HepG2 (cell line): ENCODE measurements around the gene USP24. TPM values are rescaled to one million over a fixed set of nuclear protein-coding genes. Genes with fewer than 3 reads are reported as not detected.

ENCODE experiments used
- ATF4 ChIP-seq, 2 experiments: fragments of 450-650 bp in 1 of 2; sonication (generic) in 1 of 2; formaldehyde crosslinking; IDR thresholded peaks; 2 replicates each; pipeline versions ENCODE4 v1.5.0 to v1.8.0; 2020 to 2022; ENCODE audit warnings: mild to moderate bottlenecking in 1 of 2, missing genetic modification reagents in 1 of 2
- ATF5 ChIP-seq: sonication (generic); formaldehyde crosslinking; IDR thresholded peaks from 2 replicates; pipeline ENCODE4 v1.4.0; 2020; ENCODE audit warnings: mild to moderate bottlenecking, low read depth, missing genetic modification reagents
- CTCF ChIP-seq: sonication (generic); formaldehyde crosslinking; IDR thresholded peaks from 2 replicates; pipeline ENCODE4 v1.5.0; 2020; ENCODE audit warnings: mild to moderate bottlenecking, missing genetic modification reagents, moderate library complexity
- PLRG1 ChIP-seq: fragments of 450-650 bp; conservative IDR thresholded peaks from 2 replicates; pipeline ENCODE4 v1.6.1; 2016
- RBAK ChIP-seq: sonication (generic); formaldehyde crosslinking; IDR thresholded peaks from 2 replicates; pipeline ENCODE4 v1.5.1; 2020; ENCODE audit warnings: mild to moderate bottlenecking, missing genetic modification reagents
- THAP11 ChIP-seq: IDR thresholded peaks from 2 replicates; pipeline ENCODE4 v1.6.1; 2016; ENCODE audit warnings: missing biosample characterization, missing genetic modification reagents
- ZNF33A ChIP-seq: sonication (generic); formaldehyde crosslinking; IDR thresholded peaks from 2 replicates; pipeline ENCODE4 v1.5.1; 2020; ENCODE audit warnings: missing genetic modification reagents, mild to moderate bottlenecking, moderate library complexity, borderline replicate concordance
- ZNF407 ChIP-seq: sonication (generic); formaldehyde crosslinking; IDR thresholded peaks from one replicate; pipeline ENCODE4 v1.5.1; 2020; ENCODE audit warnings: mild to moderate bottlenecking, missing genetic modification reagents; ENCODE audit errors: not compliant biosample characterization
- ZNF543 ChIP-seq: sonication (generic); formaldehyde crosslinking; IDR thresholded peaks from 2 replicates; pipeline ENCODE4 v1.4.0; 2020; ENCODE audit warnings: mild to moderate bottlenecking, missing genetic modification reagents
- polyA plus RNA-seq, 8 experiments: library from polyadenylated mRNA; depleted of rRNA in 3 of 8; stranded (reverse) in 7 of 8; unstranded in 1 of 8; fragments of >200 nt; fragmentation: Illumina TruSeq in 4 of 8; extraction: Trizol in 4 of 8; gene quantifications; 2 replicates each; pipeline versions ENCODE4 v1.2.1 to v1.2.3, GENCODE V29; 2011 to 2016; ENCODE audit warnings: low read depth in 4 of 8, missing spikeins in 1 of 8, mixed read lengths in 1 of 8; ENCODE audit not compliant: insufficient read depth in 1 of 8
- total RNA-seq, 5 experiments: library from RNA; depleted of rRNA; stranded (reverse); fragments of >200 nt; fragmentation: Illumina TruSeq; extraction: Trizol; gene quantifications; 2 replicates each; pipeline ENCODE4 v1.2.3, GENCODE V29; 2016; ENCODE audit warnings: low read depth in 1 of 5

Gene USP24
- total and polyA plus RNA-seq, 2 of the 13 experiments (the other 11 are each of a cell fraction or from before 2014, with no cell fraction given) = 18.8 to 47.6 TPM

GRCh38 chr1:55194851-55195250 lies 20.3 kb downstream of the USP24 start (continued):
- TF ChIP-seq CTCF (CRISPR knock-in tag) (no peak), ATF5 (CRISPR knock-in tag) (no peak), ZNF543 (CRISPR knock-in tag) (no peak), THAP11 (no peak), ZNF407 (CRISPR knock-in tag) (no peak), RBAK (CRISPR knock-in tag) (no peak), ZNF33A (no peak), ATF4 (CRISPR knock-in tag; IDR thresholded peaks at IDR 0.05) (no peak), PLRG1 (no peak)
- TF ChIP-seq, all 625 proteins: peak for 0
